Gastroesophageal sphincter (tissue), 3 donors: Measurements from ENCODE around the gene XIST.

Source experiments
- CTCF ChIP-seq, 4 experiments: fragments of 200-600 bp in 2 of 4; fragments of 450-650 bp in 2 of 4; sonication (generic) in 1 of 4; IDR thresholded peaks; one replicate each; pipeline ENCODE4 v1.5.1; 2017 to 2019; ENCODE audit warnings: antibody characterized with exemption in 4 of 4, mild to moderate bottlenecking in 2 of 4, moderate library complexity in 2 of 4
- EP300 ChIP-seq: sonication (generic); formaldehyde crosslinking; IDR thresholded peaks from one replicate; pipeline ENCODE4 v1.6.1; 2017; ENCODE audit warnings: antibody characterized with exemption, mild to moderate bottlenecking
- POLR2AphosphoS5 ChIP-seq: sonication (generic); formaldehyde crosslinking; IDR thresholded peaks from one replicate; pipeline ENCODE4 v1.6.1; 2017; ENCODE audit warnings: antibody characterized with exemption

GRCh38 chrX:73826996-73827395 lies 25.5 kb downstream of the XIST start:
- TF ChIP-seq CTCF (IDR thresholded peaks at IDR 0.05) (no peak), EP300 (no peak), POLR2AphosphoS5 (no peak)
